UCSD-AML1 (cell line): ENCODE data around the gene PDLIM7.
"Not testable (repeated sequence)": the region's sequence is repeated elsewhere in the genome, so short reads cannot be mapped to it uniquely, and the experiment has no call there.

Source experiments
- DNase-seq: peaks from one replicate; lab custom pipeline; 2025; ENCODE audit not compliant: unreplicated experiment; lab: John Stamatoyannopoulos, UW

The PDLIM7 gene, protein sequence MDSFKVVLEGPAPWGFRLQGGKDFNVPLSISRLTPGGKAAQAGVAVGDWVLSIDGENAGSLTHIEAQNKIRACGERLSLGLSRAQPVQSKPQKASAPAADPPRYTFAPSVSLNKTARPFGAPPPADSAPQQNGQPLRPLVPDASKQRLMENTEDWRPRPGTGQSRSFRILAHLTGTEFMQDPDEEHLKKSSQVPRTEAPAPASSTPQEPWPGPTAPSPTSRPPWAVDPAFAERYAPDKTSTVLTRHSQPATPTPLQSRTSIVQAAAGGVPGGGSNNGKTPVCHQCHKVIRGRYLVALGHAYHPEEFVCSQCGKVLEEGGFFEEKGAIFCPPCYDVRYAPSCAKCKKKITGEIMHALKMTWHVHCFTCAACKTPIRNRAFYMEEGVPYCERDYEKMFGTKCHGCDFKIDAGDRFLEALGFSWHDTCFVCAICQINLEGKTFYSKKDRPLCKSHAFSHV

DNA sequence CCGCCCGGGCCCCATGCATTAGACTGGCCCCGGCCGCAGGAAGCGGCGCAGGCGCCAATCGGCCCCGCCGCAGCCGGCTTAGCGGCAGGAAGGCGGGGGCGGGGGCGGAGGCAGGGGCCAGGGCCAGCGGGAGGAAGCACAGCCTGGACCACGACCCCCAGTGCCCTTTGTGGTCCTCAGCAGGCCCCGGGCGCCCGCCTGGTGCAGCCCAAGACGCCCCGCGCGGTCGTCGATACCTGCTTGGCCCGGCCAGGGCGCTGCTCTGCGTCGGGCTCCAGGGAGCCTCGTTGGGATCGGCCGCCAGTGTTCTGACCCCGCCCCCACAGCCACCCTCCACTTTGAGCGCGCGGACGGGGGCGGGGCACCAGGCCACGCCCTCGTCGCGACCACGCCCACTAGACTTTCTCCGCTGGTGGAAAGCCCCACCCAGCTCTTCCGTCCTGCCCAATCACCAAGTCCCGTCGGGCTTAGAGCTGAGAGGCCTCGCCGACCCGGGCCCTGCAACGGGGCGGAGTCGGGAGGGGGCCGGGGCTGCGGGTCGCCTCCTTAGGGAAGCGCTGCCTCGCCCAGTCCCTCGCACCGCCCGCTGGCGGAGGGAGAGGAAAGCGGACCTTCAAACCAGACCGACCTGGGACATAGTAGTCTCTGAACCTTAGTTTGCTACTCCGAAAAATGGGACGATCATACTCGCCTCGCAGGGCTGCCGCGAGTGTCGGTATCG is at the start of gene PDLIM7:
PDLIM7 (minus strand) TSS at position 313 of the 721 bp plus-strand sequence. CDS start 1,092 bp downstream, outside the sequence.
- DNase-seq: peak; percentile 98

DNA sequence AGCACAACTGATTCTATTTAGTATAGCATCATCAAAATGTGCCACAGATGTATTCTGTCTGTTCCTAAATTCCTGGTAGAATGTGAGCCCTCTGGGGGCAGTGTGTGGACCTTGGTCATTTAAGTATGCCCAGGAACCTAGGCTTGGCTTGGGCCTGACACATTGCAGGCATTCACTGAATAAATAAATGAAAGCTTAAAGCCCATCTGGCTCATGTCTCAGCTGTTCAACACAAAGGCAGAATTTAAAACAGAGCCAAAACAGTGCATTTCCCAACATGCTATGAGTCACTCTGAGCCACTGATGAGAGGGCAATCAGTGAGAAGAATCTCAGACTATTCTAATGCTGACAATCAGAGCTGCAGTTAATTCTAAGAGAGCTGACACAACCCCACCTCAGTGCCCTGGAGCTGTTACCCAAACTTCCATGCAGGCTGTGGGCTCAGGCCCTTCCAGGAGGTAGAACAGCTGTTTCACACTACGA is 48.9 kb upstream of the PDLIM7 start:
- DNase-seq: no peak

DNA sequence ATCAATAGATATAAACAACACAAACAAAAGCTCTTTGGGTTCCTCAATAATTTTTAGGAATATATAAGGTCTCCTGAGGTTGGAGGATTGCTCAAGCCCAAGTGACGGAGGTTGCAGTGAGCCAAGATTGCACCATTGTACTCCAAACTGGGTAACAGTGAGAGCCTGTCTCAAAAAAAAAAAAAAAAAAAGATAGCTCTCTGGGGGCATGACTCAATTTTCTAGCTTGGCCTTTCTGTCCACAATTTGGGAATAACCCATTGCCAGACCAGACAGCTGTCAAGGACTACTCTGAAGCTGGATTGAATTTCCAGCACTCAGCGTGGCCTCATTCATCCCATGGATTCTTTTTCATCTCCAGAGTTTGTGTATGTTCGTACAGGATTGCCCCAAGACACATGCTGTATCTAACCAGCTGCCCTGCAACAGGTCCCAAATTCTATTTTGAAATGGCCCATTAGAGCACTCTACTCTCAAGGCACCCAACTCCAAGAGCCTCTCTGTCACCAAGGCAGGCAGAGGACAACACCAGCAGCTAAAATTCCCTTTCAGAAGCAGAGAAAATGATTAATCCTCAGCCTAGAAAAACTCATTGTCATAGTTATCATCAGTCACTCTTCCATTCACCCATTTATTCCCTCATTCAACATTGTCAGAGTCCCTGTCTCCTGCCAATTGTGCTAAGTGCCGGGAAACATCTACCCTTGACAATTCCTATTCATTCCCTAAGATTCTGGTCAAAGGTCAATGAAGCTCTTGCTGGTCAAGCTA is 48.3 kb upstream of the PDLIM7 start:
- no peak for DNase-seq

DNA sequence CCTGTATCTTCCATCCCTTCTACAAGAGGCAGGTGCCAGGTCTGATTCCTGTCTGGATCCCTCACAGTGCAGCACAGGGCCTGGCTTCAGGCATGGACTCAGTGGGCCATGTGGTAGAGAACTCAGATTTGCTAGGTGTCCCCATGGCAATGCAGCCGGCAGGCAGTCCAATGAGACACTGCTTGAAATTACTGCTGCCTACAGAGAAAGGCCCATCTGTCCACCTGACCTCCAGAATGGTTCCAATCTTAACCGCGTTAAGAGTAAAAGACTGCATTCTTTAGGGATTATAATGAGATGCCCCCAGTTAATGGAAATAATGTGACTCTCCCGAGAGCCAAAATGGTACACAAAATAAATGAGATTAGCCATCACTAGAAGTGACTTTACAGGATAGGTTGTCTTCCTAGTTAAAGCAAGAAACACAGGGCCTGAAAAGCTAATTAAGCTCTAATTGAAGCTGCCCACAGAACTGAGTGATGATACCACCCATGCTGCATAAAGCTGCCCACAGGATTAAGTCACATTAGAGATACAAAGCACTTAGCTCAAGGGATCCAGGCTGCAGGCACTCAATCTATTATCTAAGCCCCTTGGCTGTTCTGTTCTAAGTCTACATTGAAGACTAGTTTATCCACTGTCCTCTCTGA is 45.5 kb upstream of the PDLIM7 start:
- DNase-seq: no peak

DNA sequence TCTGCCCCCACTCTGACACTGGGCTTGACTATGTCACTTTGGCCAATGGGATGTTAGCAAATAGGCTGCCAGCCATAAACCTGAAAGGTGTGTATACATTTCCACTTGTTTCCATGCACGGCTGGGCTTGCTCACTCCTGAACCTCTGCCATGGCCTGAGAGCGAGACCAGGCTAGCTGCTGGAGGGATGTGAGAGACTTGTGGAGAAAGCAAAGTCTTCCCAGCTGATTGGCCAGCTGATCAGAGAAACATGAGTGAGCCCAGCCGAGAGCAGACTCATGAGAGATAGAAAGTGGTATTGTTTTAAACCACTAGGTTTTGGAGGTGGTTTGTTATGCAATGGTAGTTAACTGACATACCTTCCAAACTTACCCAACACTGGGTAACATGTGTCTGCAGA is 43.0 kb upstream of the PDLIM7 start:
- no peak for DNase-seq

DNA sequence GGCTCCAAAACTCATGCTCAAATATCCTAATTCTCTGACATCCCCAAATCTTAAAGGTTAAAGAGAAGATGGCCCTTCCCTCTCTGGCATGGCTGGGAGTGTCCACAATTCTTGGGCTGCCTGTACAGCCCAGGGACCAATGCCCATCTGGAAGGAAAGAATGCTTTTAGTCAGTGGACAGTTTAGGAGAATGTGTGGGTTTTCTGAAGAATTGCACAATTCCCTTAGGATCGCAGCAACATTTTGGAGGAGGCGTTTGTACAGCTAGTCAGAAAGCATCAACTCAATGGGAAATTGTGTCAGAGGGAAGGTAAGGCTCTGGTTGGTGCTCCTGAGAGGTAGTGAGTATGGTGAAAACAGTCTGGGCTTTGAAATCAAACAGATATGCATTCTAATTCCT is 42.0 kb upstream of the PDLIM7 start:
- no peak for DNase-seq

DNA sequence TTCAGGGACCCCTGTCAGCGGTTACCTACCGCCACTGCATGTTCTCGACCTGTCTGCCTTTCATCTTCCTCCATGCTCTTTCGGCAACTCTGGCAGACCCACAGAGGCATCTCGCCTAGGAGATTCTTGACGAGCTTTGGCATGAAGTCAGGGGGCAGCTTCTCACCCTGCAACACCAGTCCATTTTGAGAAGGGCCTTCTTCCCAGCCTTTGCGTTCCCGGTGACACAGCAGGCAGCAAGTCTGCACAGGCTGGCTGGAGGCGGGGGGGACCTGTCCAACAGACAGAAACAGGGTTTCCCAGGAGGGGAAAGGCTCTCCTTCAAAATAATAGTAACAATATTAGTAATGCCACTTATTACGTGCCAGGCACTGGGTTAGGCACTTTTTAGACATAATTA is 41.5 kb upstream of the PDLIM7 start:
- DNase-seq: no peak

DNA sequence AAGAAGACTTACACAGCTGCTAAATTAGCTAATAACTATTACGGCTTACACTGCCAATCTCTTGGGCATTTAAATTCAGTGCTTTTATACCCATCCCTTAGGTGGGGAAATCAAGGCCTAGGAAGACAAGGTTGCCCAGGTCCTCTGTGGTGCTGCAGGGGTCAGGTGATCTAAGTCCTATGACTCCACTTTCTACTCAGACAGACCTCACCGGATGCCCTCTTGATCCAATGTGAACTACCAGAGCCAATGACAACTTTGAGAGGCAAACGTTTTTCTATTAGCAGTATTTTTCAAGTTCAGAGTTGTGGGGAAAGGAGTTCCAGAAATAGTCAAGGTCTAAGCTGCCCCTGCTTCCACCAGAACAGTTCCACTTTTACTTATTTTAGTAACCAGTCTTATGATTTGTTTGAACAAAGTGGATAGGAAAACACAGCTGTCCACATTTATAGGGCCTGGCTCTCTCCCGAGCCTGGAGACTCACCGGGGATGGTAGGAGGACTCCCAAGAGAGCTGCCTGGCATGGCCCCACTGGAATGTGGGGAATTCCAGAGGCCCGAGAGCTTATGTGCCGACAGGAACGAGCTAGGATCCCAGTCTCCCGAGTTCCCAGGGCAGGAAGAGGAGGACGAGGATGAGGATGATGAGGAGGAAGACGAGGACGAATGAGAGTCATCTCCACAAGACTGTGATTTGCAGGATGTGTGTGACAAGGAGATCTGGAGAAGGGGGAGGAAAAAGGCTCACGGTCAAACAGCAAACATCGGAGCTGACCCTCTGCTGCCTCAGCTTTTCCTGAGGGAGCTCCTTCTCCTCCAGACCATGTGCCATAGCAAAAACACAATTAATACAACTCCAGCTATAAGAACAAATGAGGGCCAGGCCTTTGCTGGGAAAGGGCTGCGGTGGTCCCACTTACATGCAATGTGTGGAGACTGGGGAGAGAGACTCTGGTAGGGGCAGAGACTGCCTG is 40.3 kb upstream of the PDLIM7 start:
- DNase-seq: no peak

DNA sequence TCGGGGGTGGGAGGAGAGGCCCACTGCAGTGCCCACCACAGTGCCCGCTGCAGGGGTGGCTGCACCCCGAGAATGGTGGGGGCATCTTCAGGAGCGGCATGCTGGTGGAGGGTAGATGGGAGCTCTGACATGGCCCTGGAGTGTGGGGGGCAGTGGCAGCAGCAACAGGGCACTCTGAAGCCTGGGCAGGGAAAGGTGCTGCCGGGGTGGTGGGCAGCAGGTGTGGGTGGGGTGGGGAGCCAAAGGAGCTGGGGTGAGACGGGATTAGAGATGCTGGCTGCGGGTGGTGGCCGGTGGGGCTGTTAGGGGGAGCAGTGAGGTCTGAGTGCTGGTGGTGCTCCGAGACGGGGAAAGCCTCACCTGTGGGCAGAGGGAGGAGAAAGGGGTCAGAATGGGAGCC is 39.0 kb upstream of the PDLIM7 start:
- DNase-seq: no peak

DNA sequence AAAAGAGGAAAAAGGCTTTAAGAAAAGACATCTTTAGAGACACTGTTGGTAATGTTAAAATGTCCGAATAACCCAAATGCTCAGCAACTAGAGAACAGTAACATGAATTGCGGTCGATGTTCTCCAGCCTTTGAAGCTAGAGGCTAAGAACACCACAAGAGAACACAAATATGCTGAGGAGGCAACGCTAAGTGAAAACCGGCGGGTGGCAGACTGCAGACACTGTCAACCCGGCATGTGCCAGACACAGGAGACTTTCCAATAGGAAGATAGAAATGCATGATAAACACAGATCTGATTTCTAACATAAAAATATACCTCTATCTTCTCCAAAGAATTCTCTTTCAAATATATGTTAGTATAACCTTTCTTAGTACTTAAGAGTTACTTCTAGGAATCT is 37.7 kb upstream of the PDLIM7 start:
- no peak for DNase-seq

DNA sequence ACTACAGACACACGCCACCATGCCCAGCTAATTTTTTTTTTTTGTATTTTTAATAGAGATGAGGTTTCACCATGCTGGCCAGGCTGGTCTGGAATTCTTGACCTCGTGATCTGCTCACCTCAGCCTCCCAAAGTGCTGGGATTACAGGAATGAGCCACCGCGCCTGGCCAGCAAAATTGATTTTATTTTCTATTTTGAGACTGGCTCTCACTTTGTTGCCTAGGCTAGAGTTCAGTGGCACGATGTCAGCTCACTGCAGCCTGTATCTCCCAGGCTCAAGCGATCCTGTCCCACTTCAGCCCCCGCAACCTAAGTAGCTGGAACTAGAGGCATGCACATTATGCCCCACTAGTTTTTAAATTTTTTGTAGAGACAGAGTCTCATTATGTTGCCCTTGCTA is 37.0 kb upstream of the PDLIM7 start:
- not testable (repeated sequence) for DNase-seq

DNA sequence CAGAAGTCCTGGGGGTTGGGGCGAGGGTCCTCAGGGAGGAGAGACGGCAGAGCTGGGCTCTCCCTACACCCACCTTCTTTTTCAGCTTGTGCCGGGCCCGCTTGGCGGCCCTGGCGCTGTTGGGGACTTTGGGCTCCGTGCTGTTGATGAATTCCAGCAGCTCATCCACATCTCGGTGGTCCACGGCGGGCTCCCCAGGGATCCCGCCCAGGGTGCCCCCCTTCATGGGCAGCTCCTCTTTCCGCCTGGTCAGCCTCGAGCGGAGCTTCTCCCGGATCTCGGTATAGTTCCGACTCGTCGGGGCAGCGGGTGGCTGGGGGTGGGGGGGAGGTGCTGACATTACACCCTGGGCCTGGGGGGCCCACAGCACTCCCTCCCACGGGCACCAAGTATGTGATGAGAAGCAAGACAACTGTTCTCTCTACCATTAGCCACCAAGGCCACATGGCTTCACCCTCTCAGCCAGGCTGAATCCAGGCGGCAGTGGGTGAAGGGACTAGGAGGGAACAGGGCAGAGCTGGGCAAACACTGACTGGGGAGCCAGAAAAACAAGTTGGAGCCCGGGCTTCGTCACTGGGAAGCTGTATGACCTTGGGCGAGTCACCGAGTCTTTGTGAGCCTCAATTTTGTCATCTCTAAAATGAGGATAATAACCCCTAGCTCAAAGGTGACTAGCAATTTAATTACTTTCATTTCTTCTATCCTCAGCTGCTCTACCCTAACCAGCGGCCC is 34.0 kb upstream of the PDLIM7 start:
- no peak for DNase-seq

DNA sequence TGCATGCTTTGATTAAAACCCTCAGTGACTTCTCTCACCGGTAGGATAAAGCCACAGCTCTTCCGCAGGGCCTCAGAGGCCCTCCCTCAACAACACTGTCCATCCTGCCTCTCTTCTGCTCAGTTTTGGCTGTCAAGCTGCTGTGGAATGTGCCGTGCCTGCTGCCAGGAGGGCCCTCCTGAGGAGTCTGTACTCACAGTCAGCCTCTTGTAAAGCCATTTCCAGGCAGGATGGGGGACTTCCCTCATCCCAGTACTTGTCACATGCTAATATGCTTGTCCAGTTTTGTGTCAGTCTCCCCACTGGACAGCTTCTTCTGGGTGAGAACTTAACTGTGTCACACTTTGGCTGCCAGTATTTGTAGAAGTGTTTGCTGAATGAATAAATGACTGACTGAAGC is 33.2 kb upstream of the PDLIM7 start:
- DNase-seq: no peak

DNA sequence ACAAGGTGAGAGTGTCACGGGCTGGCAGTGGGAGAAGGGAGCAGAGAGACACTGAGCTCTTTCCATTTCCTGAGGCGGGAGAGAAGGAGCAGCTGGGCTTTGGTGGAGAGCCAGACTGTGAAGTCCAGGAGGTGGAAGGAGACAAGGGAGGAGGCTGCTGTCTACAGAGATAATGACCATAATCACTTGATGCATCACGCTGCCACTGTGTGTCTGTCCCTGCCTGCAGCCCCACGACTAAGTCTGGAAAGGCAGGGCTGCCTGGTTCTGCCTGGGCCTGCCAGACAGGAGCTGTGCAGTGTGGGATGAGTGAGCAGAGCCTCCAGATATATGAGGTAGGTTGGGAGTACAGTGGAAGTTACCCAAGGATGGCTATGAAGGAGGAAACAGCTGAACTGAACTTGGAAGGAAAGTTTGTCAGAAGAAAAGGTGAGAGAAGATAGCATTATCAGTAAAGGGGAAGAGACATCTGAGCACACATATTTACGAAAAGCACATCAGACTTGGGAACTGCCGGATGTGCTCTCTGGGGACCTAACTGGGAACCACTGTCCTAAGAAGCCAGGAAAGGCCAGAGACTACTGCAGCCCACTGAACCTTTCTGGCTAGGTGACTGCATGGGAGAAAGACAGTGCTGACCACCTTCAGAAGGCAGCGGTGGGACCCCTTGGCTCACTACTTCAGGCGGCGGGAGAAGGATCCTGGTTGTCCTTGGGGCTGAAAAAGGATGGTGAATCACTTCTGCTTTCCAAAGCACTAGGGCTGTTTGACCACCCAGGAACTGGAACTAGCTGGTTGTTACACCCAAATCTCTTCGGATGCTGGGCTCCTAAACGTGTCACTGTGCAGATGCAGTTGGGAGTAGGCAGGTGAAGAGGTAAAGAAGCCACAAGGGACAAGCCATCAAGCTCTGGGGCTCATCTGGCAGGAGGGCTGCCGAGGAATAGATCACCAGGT is 32.1 kb upstream of the PDLIM7 start:
- DNase-seq: no peak

DNA sequence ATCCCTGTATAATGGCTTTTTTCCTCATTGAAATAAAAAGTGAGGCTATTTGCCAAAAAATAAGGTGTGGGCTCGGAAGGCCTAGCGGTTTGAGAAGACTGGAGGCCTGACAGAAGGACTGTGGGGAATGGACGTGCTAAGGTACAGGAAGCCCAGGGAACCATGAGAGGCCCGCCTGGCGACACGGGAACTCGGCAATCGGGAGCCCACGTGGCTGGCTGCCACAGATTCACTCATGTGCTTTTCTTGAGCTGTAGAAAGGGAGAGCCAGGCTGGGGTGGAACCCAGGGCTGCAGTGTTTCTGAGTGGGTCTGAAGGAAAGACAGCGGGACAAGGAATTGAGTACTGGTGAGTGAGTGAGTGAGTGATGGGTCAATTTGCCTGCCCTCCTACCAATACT is 31.2 kb upstream of the PDLIM7 start:
- no peak for DNase-seq

DNA sequence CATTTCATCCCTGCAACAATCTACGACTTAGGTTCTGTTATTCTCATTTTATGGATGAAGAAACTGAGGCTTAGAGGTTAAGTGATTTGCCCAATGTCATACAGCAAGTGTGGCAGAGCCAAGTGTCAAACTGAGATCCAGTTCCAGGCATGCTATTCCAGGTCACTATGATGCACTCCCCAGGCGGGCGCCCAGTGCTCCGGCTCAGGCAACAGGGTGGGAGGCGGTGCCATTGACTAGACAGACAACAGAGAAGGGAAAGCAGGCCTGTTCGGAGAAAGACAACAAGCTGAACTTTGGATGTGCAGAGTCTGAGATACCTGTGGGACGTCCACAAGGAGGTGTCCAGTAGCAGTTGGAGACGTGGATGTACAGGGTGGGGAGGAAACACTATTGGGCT is 30.2 kb upstream of the PDLIM7 start:
- DNase-seq: no peak

DNA sequence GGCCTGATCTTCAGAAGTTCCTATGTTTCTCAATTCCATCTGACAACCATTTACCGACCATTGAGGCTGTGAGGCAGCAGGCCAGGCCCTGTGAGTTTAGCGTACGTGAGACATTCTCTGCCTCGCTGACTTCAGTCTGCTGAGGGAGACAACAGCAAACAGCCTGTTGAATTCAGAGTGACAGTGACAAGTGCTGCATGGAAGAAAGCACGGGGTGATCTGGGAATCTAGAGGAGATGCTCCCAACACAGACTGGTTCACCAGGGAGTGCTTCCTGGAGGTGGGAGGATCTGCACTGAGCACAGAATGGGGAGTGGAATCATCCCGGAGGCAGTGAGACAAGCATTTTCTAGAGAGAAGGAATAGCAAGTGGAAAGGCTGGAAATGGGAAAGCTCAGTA is 29.4 kb upstream of the PDLIM7 start:
- no peak for DNase-seq

DNA sequence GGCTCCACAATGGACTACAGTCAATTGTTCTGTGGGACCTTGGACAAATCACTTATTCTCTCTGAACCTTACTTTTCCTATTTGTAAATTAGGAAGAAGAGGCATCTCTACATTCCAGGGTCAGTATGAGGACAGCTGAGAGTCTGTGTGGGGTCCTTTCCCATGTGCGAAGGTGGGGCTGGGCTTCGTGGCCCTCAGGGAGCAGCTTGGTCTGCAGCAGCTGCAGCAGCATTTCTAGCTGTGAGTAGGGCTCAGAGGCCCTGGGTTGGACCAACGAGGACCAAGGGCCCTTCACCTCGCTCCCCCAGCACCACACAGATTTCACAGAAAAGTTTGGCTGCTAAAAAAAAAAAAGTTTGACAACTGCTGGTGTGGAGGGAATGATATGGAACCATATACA is 28.8 kb upstream of the PDLIM7 start:
- no peak for DNase-seq
